Esophagus squamous epithelium (tissue), 5 donors: ENCODE results near the gene RERE. TPM values are rescaled to one million over a fixed set of nuclear protein-coding genes. Genes with fewer than 3 reads are reported as not detected.

Experiments used
- DNase-seq: peaks from one replicate; lab custom pipeline; 2025; lab: John Stamatoyannopoulos, UW
- H3K27ac ChIP-seq, 4 donors: fragments of 200-600 bp; sonication (generic); one replicate each; pipeline ENCODE4 v1.5.1; 2016 to 2019; ENCODE audit warnings: mild to moderate bottlenecking in 1 of 4
- H3K27me3 ChIP-seq, 4 donors: fragments of 200-600 bp; sonication (generic); 1 replicate in 3 of 4; 2 replicates in 1 of 4; pipeline versions ENCODE4 v1.5.1 to v1.6.0; 2017 to 2021; ENCODE audit warnings: antibody characterized with exemption in 1 of 4
- H3K36me3 ChIP-seq, 3 donors: fragments of 200-600 bp; sonication (generic); one replicate each; pipeline ENCODE4 v1.5.1; 2016 to 2019
- H3K4me1 ChIP-seq, 3 donors: fragments of 200-600 bp; sonication (generic); one replicate each; pipeline ENCODE4 v1.5.1; 2017 to 2019
- H3K4me3 ChIP-seq, 4 donors: fragments of 200-600 bp; sonication (generic); 1 replicate in 3 of 4; 2 replicates in 1 of 4; pipeline ENCODE4 v1.5.1; 2016 to 2019; ENCODE audit warnings: mild to moderate bottlenecking in 2 of 4, moderate library complexity in 1 of 4
- H3K9me3 ChIP-seq, 3 donors: fragments of 200-600 bp; sonication (generic); one replicate each; pipeline ENCODE4 v1.5.1; 2016 to 2019
- CTCF ChIP-seq, 6 experiments: fragments of 450-650 bp in 4 of 6; fragments of 200-600 bp in 2 of 6; sonication (generic) in 2 of 6; IDR thresholded peaks; one replicate each; pipeline ENCODE4 v1.5.1; 2016 to 2019; ENCODE audit warnings: antibody characterized with exemption in 6 of 6, mild to moderate bottlenecking in 4 of 6, moderate library complexity in 4 of 6
- POLR2A ChIP-seq, 4 donors: fragments of 450-650 bp; IDR thresholded peaks; one replicate each; pipeline ENCODE4 v1.6.1; 2017; ENCODE audit warnings: antibody characterized with exemption in 4 of 4, mild to moderate bottlenecking in 4 of 4, moderate library complexity in 3 of 4
- WGBS, 2 donors: methylation state at CpG; one replicate each; pipeline ENCODE4 v1.1.5; 2018; 5-methylcytosine and 5-hydroxymethylcytosine counted together
- intact Hi-C: fragments of 100-400 bp; cut with DNase I; formaldehyde crosslinking; loops from one replicate; pipeline ENCODE4 v1.15.0; 2022
- small RNA-seq, 4 donors: library from RNA; depleted of rRNA; stranded (forward); fragments of <200 nt; gene quantifications; one replicate each; pipeline ENCODE3, GENCODE V24; 2016
- total RNA-seq, 4 donors: library from RNA; depleted of rRNA; stranded (reverse); fragments of >200 nt; gene quantifications; one replicate each; pipeline ENCODE4 v1.1.0, GENCODE V29; 2016
- donor health status: DM: yes; HTN: yes; CAD: no.

The RERE gene
- total RNA-seq, 4 donors from 2014 or later: 27.5 to 56.6 (median 32.1) TPM

GRCh38 chr1:8311068-8311718 lies 506.2 kb downstream of the RERE start:
- Histone ChIP-seq H3K9me3 (peaks cover 0 to 4% (median 0%) of the 10 kb centered on the region in 3 donors), H3K4me3 (no peak overlapping the region), H3K27ac (peak overlapping the region in 1 of 4 donors; percentile 27), H3K27me3 (peaks cover 0 to 19% (median 0%) of the 10 kb centered on the region in 4 donors), H3K4me1 (peaks cover 0 to 15% (median 2%) of the 10 kb centered on the region in 3 donors), H3K36me3 (no peaks in the 10 kb centered on the region)
- intact Hi-C loops: loop anchor here (5.0 to 10.0 kb wide), 2 partner anchors 279 to 326 kb away; no protein-coding TSS in a partner anchor
- TF ChIP-seq POLR2A (IDR thresholded peaks at IDR 0.05) (no peak), CTCF (IDR thresholded peaks at IDR 0.05) (no peak)
- no peak for DNase-seq
- WGBS, 2 donors: 75 to 88% methylated on average over 1 of the region's 1 CpG

DNA sequence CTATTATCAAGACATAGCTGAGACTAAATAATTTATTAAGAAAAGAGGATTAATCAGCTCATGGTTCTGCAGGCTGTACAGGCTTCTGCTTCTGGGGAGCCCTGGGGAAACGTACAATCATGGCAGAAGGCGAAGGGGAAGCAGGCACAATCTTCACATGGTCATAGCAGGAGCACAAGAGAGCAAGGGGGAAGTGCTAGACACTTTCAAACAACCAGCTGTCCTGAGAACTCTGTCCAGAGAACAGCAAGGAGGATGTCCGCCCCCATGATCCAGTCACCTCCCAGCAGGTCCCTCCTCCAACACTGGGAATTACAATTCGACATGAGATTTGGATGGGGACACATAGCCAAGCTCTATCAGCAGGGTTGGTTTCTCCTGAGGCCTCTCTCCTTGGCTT lies 509.8 kb downstream of the RERE start:
- TF ChIP-seq CTCF (IDR thresholded peaks at IDR 0.05) (no peak), POLR2A (IDR thresholded peaks at IDR 0.05) (no peak)
- peaks cover 0 to 4% (median 0%) of the 10 kb centered on the region in 3 donors for H3K9me3 ChIP-seq
- intact Hi-C loops: no loop called here
- H3K27ac ChIP-seq: no peak overlapping the region
- H3K36me3 ChIP-seq: no peaks in the 10 kb centered on the region
- no peak overlapping the region for H3K4me3 ChIP-seq
- no peaks in the 10 kb centered on the region for H3K4me1 ChIP-seq
- no peak for DNase-seq
- no peaks in the 10 kb centered on the region for H3K27me3 ChIP-seq
- 62 to 78% methylated on average over 4 of the region's 4 CpGs for WGBS, 2 donors

- H3K9me3 ChIP-seq: no peaks in the 10 kb centered on the region
- no peaks in the 10 kb centered on the region for H3K36me3 ChIP-seq
- no peak for TF ChIP-seq POLR2A (IDR thresholded peaks at IDR 0.05)
- no peak for DNase-seq
- no peak overlapping the region for H3K27ac ChIP-seq
- no peak overlapping the region for H3K4me3 ChIP-seq
- H3K27me3 ChIP-seq: no peaks in the 10 kb centered on the region
- intact Hi-C loops: no loop called here
- 82 to 90% methylated on average over 4 of the region's 4 CpGs for WGBS, 2 donors
- H3K4me1 ChIP-seq: no peaks in the 10 kb centered on the region
These were observed 513.6 kb downstream of the RERE start for GRCh38 chr1:8303876-8304275.

DNA sequence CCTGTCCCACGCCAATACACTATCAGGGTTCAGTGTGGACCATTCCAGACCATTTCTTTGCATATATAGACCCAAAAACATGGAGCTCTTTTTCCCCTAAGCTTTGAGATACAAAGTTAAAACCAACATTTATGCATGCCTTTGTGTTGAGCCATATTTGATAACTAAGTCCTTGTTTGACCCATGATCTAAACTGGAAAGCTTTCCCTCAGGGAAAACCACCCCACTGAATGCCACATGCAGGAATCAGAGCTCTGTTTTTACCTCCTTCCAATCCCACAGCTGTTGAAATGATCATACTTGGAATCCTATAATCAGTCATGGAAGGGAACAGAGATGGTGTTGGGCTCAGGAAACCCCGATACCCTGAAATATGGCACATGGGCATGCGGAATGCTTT lies 514.3 kb downstream of the RERE start:
- intact Hi-C loops: no loop called here
- 87 to 98% methylated on average over 1 to 3 of the region's 3 CpGs for WGBS, 2 donors

More for the DNA sequence above, 514.3 kb downstream of the RERE start:
- Histone ChIP-seq H3K27ac (no peak overlapping the region), H3K4me3 (no peak overlapping the region), H3K36me3 (no peaks in the 10 kb centered on the region), H3K27me3 (no peaks in the 10 kb centered on the region), H3K4me1 (no peaks in the 10 kb centered on the region), H3K9me3 (no peaks in the 10 kb centered on the region)
- no peak for TF ChIP-seq POLR2A (IDR thresholded peaks at IDR 0.05)
- no peak for TF ChIP-seq CTCF (IDR thresholded peaks at IDR 0.05)
- no peak for DNase-seq

Small RNAs within 50 kb of the gene (small RNA-seq; reads per million reads assigned to genes)
- 0 to 0.27 (median 0) reads per million in 4 donors for gene MIR6728
- gene RF00019: 0 reads per million in 4 donors
- gene RF00599: 0 reads per million in 4 donors

Other genes starting within 250 kb of the RERE start
- 1,000 to 10,000 TPM in 3 of 4 donors, 100 to 1,000 TPM in 1; 954 to 1,668 (median 1,315) TPM for gene ENO1, start 61.0 kb upstream of the RERE start, total RNA-seq
- not detected for gene CA6, start 128.2 kb upstream of the RERE start, total RNA-seq
- under 1 TPM in 1 of 4 donors, not detected in 3; 0.38 TPM for gene SLC2A7, start 208.8 kb upstream of the RERE start, total RNA-seq